Ascending aorta (tissue), 2 donors: ENCODE measurements around the gene TIMD4. TPM values are rescaled to one million over a fixed set of nuclear protein-coding genes. Genes with fewer than 3 reads are reported as not detected.

Experiments used
- DNase-seq, 2 donors: peaks; one replicate each; pipeline ENCODE4 v3.0.0-alpha.2; 2019; ENCODE audit warnings: low spot score in 2 of 2
- H3K27ac ChIP-seq, 2 donors: fragments of 200-600 bp; sonication (generic); one replicate each; pipeline ENCODE4 v1.5.1; 2016 to 2017; ENCODE audit warnings: mild to moderate bottlenecking in 1 of 2
- H3K27me3 ChIP-seq: fragments of 200-600 bp; sonication (generic); one replicate; pipeline ENCODE4 v1.5.1; 2017
- H3K36me3 ChIP-seq, 2 donors: fragments of 200-600 bp; sonication (generic); one replicate each; pipeline ENCODE4 v1.5.1; 2016
- H3K4me1 ChIP-seq, 2 donors: fragments of 200-600 bp; sonication (generic); one replicate each; pipeline ENCODE4 v1.5.1; 2016 to 2017; ENCODE audit warnings: mild to moderate bottlenecking in 1 of 2
- H3K4me3 ChIP-seq, 2 donors: fragments of 200-600 bp; sonication (generic); one replicate each; pipeline ENCODE4 v1.5.1; 2016 to 2017; ENCODE audit warnings: mild to moderate bottlenecking in 1 of 2
- H3K9me3 ChIP-seq, 2 donors: fragments of 200-600 bp; sonication (generic); one replicate each; pipeline ENCODE4 v1.5.1; 2016
- intact Hi-C: fragments of 100-400 bp; cut with DNase I; formaldehyde crosslinking; loops from one replicate; pipeline ENCODE4 v1.15.1; 2023
- total RNA-seq: library from RNA; depleted of rRNA; stranded (reverse); fragments of >200 nt; gene quantifications from one replicate; pipeline ENCODE4 v1.1.0, GENCODE V29; 2016
- TF ChIP-seq, protein P1 (sequence below), 3 experiments: fragments of 200-600 bp in 2 of 3; fragments of 450-650 bp in 1 of 3; sonication (generic) in 2 of 3; IDR thresholded peaks; one replicate each; pipeline ENCODE4 v1.5.1; 2016 to 2019; ENCODE audit warnings: antibody characterized with exemption in 3 of 3, mild to moderate bottlenecking in 1 of 3, moderate library complexity in 1 of 3

The TIMD4 gene
- total RNA-seq, 1 donor from 2014 or later: 1.1 TPM

- intact Hi-C loops: no loop called here
- H3K4me3 ChIP-seq: no peak overlapping the region
- H3K27me3 ChIP-seq: no peaks in the 10 kb centered on the region
- DNase-seq: no peak
- H3K36me3 ChIP-seq: no peaks in the 10 kb centered on the region
- H3K4me1 ChIP-seq: no peaks in the 10 kb centered on the region
- no peak overlapping the region for H3K27ac ChIP-seq
- no peaks in the 10 kb centered on the region for H3K9me3 ChIP-seq
- TF ChIP-seq, protein P1, sequence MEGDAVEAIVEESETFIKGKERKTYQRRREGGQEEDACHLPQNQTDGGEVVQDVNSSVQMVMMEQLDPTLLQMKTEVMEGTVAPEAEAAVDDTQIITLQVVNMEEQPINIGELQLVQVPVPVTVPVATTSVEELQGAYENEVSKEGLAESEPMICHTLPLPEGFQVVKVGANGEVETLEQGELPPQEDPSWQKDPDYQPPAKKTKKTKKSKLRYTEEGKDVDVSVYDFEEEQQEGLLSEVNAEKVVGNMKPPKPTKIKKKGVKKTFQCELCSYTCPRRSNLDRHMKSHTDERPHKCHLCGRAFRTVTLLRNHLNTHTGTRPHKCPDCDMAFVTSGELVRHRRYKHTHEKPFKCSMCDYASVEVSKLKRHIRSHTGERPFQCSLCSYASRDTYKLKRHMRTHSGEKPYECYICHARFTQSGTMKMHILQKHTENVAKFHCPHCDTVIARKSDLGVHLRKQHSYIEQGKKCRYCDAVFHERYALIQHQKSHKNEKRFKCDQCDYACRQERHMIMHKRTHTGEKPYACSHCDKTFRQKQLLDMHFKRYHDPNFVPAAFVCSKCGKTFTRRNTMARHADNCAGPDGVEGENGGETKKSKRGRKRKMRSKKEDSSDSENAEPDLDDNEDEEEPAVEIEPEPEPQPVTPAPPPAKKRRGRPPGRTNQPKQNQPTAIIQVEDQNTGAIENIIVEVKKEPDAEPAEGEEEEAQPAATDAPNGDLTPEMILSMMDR (IDR thresholded peaks at IDR 0.05): no peak
Observed at GRCh38 chr5:156912869-156913268, 50.2 kb downstream of the TIMD4 start.

DNA sequence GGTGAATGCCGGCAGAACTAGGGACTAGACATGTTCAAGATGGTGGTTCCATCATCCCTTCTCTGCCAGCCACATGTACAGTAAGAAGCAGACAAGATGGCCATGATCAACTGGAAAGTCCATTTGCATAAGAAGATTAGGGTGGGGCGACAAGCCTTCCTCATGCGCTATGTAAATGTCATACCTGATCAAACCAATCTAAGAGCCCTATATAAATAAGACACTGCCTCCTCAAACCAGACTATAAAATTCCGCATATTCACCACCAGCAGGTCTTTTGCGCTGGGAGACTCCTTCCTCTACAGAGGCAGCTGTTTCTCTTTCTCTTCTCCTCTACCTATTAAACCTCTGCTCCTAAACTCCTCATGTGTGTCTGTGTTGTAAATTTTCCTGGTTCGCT, 53.8 kb downstream of the TIMD4 start:
- no peak for DNase-seq
- H3K36me3 ChIP-seq: no peaks in the 10 kb centered on the region
- intact Hi-C loops: no loop called here
- H3K27ac ChIP-seq: no peak overlapping the region
- TF ChIP-seq, protein P1 (IDR thresholded peaks at IDR 0.05): no peak
- H3K9me3 ChIP-seq: no peaks in the 10 kb centered on the region
- no peak overlapping the region for H3K4me3 ChIP-seq
- H3K27me3 ChIP-seq: no peaks in the 10 kb centered on the region
- no peaks in the 10 kb centered on the region for H3K4me1 ChIP-seq

GRCh38 chr5:156907667-156908066, 55.4 kb downstream of the TIMD4 start:
- DNase-seq: no peak
- Histone ChIP-seq H3K36me3 (no peaks in the 10 kb centered on the region), H3K4me3 (no peak overlapping the region), H3K9me3 (no peaks in the 10 kb centered on the region), H3K27me3 (no peaks in the 10 kb centered on the region), H3K4me1 (no peaks in the 10 kb centered on the region), H3K27ac (no peak overlapping the region)
- TF ChIP-seq, protein P1 (IDR thresholded peaks at IDR 0.05): no peak
- intact Hi-C loops: no loop called here

DNA sequence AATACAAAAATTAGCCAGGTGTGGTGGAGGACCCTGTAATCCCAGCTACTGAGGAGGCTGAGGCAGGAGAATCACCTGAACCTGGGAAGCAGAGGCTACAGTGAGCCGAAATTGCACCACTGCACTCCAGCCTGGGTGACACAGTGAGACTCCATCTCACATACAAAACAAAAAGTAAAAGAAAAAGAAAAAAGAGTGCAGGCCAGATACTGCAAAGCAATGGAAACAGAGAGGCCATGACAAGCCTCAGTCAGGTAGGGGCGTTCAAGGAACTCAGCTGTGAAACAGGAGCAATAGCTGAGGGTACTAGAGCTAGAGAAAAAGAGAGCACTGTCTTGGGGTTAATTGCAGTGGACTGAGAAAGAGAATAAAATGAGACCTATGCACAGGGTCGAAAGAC, 56.2 kb downstream of the TIMD4 start:
- intact Hi-C loops: no loop called here
- TF ChIP-seq, protein P1 (IDR thresholded peaks at IDR 0.05): no peak
- Histone ChIP-seq H3K27me3 (no peaks in the 10 kb centered on the region), H3K27ac (no peak overlapping the region), H3K9me3 (no peaks in the 10 kb centered on the region), H3K4me1 (no peaks in the 10 kb centered on the region), H3K4me3 (no peak overlapping the region), H3K36me3 (no peaks in the 10 kb centered on the region)
- no peak for DNase-seq

DNA sequence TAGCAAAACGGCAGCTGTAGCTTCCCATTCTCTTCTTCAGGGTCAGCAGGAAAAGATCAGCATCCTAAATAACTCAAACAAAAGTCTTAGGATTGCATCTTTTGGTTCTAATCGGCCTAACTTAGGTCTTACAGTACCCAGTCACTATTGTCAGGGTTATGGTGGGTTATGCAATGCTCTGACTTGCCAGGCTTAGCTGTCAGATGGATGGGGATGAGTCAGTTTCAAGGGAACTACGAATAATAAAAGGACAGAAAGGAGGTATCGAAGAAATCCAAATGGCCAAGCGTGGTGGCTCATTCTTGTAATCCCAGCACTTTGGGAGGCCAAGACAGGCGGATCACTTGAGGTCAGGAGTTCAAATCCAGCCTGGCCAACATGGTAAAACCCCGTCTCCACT, 66.5 kb downstream of the TIMD4 start:
- no peaks in the 10 kb centered on the region for H3K27me3 ChIP-seq
- no peaks in the 10 kb centered on the region for H3K36me3 ChIP-seq
- TF ChIP-seq, protein P1 (IDR thresholded peaks at IDR 0.05): no peak
- H3K4me3 ChIP-seq: no peak overlapping the region
- H3K27ac ChIP-seq: no peak overlapping the region
- no peaks in the 10 kb centered on the region for H3K4me1 ChIP-seq
- intact Hi-C loops: no loop called here
- no peaks in the 10 kb centered on the region for H3K9me3 ChIP-seq
- DNase-seq: no peak

DNA sequence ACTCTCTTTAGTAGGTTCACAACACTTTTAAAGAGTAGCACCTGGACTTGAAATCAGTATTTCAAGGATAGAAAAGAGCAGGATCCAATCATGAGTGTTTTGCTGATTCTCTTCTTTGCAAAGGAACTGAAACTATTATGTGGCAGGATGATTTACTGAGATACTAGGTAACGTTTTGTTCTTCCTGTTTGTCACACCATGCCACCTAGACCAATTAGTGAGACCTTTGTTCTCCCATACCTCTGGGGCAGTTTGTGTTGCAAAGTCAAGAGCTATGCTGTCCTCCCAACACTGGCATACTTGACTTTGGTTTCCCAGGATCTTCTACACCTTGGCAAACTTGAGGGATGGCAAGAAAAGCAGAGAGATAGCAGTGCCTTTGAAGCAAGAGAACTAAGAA, 69.5 kb downstream of the TIMD4 start:
- H3K36me3 ChIP-seq: no peaks in the 10 kb centered on the region
- TF ChIP-seq, protein P1 (IDR thresholded peaks at IDR 0.05): no peak

More for the DNA sequence above, 69.5 kb downstream of the TIMD4 start:
- Histone ChIP-seq H3K27me3 (no peaks in the 10 kb centered on the region), H3K9me3 (no peaks in the 10 kb centered on the region), H3K27ac (no peak overlapping the region), H3K4me3 (no peak overlapping the region), H3K4me1 (no peaks in the 10 kb centered on the region)
- intact Hi-C loops: no loop called here
- DNase-seq: no peak
